ENCODE results near the gene TMEM209.

The TMEM209 gene

GRCh38 chr7:130124711-130125110 is 80.5 kb downstream of the TMEM209 start:
- Histone ChIP-seq H3K4me3 (ENCODE audit: low read length in 2 of 2) (no peak overlapping the region), H3K36me3 (replicated peaks in 1 of 2; ENCODE audit: control insufficient read depth in 2 of 2, insufficient read depth in 2 of 2, low read length in 2 of 2) (peaks cover 13 to 93% of the 10 kb centered on the region in 2 donors)
- no CpG with 5 or more reads among the region's 2 CpGs for WGBS, 2 donors (ENCODE audit: extremely low coverage in 2 of 2, insufficient read length in 2 of 2, insufficient replicate concordance in 1 of 2)

DNA sequence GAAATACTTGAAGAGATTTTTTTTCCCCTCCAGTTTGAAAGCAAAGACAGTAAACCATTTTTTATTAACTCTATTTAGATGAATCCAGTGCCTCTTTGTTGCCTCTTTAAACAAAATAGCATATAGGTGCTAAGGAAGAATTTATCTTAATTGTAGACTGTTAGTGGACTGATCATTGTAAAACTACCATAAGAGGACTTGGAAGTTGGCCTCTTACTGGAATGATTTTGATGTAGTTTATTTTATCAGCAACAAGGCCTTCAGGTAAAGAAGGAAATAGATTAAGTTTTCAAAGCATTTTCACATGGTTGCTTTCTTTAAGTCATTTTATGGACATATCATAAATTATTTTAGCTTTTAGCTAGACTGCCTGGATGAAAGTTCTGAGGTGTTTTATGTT is 81.7 kb downstream of the TMEM209 start:
- no peak overlapping the region for H2AK5ac ChIP-seq (ENCODE audit: low read depth, low read length)
- H4K91ac ChIP-seq (ENCODE audit: low read depth, low read length, poor library complexity), result no peak overlapping the region
- no peaks in the 10 kb centered on the region for H3K27me3 ChIP-seq (ENCODE audit: control insufficient read depth in 3 of 3, insufficient read depth in 3 of 3, low read depth in 1 of 3, low read length in 3 of 3)
- H3K36me3 ChIP-seq (replicated peaks in 1 of 2; ENCODE audit: control insufficient read depth in 2 of 2, insufficient read depth in 2 of 2, low read length in 2 of 2), result peaks cover 11 to 86% of the 10 kb centered on the region in 2 donors
- H2AFZ ChIP-seq (ENCODE audit: low read length), result no peak overlapping the region
- H3K4me3 ChIP-seq (ENCODE audit: low read length in 2 of 2), result no peak overlapping the region
- no peak overlapping the region for H2BK15ac ChIP-seq (ENCODE audit: low read length)
- H3K14ac ChIP-seq (ENCODE audit: low read length), result no peak overlapping the region
- H4K8ac ChIP-seq (ENCODE audit: low read depth, low read length), result no peak overlapping the region
- DNase-seq (ENCODE audit: low spot score), result no peak
- no peak overlapping the region for H2BK12ac ChIP-seq (ENCODE audit: low read length)
- no peak overlapping the region for H3K27ac ChIP-seq (replicated peaks; ENCODE audit: low read length)
- H3K4ac ChIP-seq (ENCODE audit: low read length), result no peak overlapping the region
- no peaks in the 10 kb centered on the region for H3K9me3 ChIP-seq (replicated peaks in 1 of 2; ENCODE audit: control insufficient read depth in 2 of 2, insufficient read depth in 1 of 2, low read depth in 1 of 2, low read length in 2 of 2)
- no peak overlapping the region for H2BK120ac ChIP-seq (ENCODE audit: low read depth, low read length)
- H3K23ac ChIP-seq (ENCODE audit: low read depth, low read length, poor library complexity), result no peak overlapping the region
- H3K18ac ChIP-seq (ENCODE audit: low read length), result no peak overlapping the region
- no peak overlapping the region for H3K9ac ChIP-seq (ENCODE audit: low read depth, low read length, poor library complexity)
- H3K4me2 ChIP-seq (ENCODE audit: insufficient read depth, low read length, poor library complexity, severe bottlenecking), result no peak overlapping the region
- H3K4me1 ChIP-seq (ENCODE audit: control insufficient read depth in 2 of 2, insufficient read depth in 1 of 2, low read depth in 1 of 2, low read length in 2 of 2), result no peaks in the 10 kb centered on the region
- H3K79me1 ChIP-seq (ENCODE audit: low read depth, low read length), result no peaks in the 10 kb centered on the region
- no peak overlapping the region for H2BK5ac ChIP-seq (ENCODE audit: low read length)

More at GRCh38 chr7:130124711-130125110, 80.5 kb downstream of the TMEM209 start:
- no peaks in the 10 kb centered on the region for H3K9me3 ChIP-seq (replicated peaks in 1 of 2; ENCODE audit: control insufficient read depth in 2 of 2, insufficient read depth in 1 of 2, low read depth in 1 of 2, low read length in 2 of 2)
- H3K14ac ChIP-seq (ENCODE audit: low read length), result no peak overlapping the region
- H3K4me2 ChIP-seq (ENCODE audit: insufficient read depth, low read length, poor library complexity, severe bottlenecking), result no peak overlapping the region
- no peaks in the 10 kb centered on the region for H3K27me3 ChIP-seq (ENCODE audit: control insufficient read depth in 3 of 3, insufficient read depth in 3 of 3, low read depth in 1 of 3, low read length in 3 of 3)
- no peaks in the 10 kb centered on the region for H3K4me1 ChIP-seq (ENCODE audit: control insufficient read depth in 2 of 2, insufficient read depth in 1 of 2, low read depth in 1 of 2, low read length in 2 of 2)
- no peaks in the 10 kb centered on the region for H3K79me1 ChIP-seq (ENCODE audit: low read depth, low read length)
- H3K18ac ChIP-seq (ENCODE audit: low read length), result no peak overlapping the region
- H2BK15ac ChIP-seq (ENCODE audit: low read length), result no peak overlapping the region
- no peak overlapping the region for H2AFZ ChIP-seq (ENCODE audit: low read length)
- no peak overlapping the region for H3K27ac ChIP-seq (replicated peaks; ENCODE audit: low read length)
- DNase-seq (ENCODE audit: low spot score), result no peak
- no peak overlapping the region for H3K4ac ChIP-seq (ENCODE audit: low read length)
- H3K9ac ChIP-seq (ENCODE audit: low read depth, low read length, poor library complexity), result no peak overlapping the region
- H3K23ac ChIP-seq (ENCODE audit: low read depth, low read length, poor library complexity), result no peak overlapping the region
- H4K8ac ChIP-seq (ENCODE audit: low read depth, low read length), result no peak overlapping the region
- no peak overlapping the region for H4K91ac ChIP-seq (ENCODE audit: low read depth, low read length, poor library complexity)
- H2BK12ac ChIP-seq (ENCODE audit: low read length), result no peak overlapping the region
- no peak overlapping the region for H2AK5ac ChIP-seq (ENCODE audit: low read depth, low read length)
- no peak overlapping the region for H2BK120ac ChIP-seq (ENCODE audit: low read depth, low read length)
- no peak overlapping the region for H2BK5ac ChIP-seq (ENCODE audit: low read length)

GRCh38 chr7:130118801-130119200 is 86.4 kb downstream of the TMEM209 start:
- Histone ChIP-seq H2AK5ac (ENCODE audit: low read depth, low read length) (no peak overlapping the region), H3K27me3 (ENCODE audit: control insufficient read depth in 3 of 3, insufficient read depth in 3 of 3, low read depth in 1 of 3, low read length in 3 of 3) (no peaks in the 10 kb centered on the region), H3K14ac (ENCODE audit: low read length) (no peak overlapping the region), H3K27ac (replicated peaks; ENCODE audit: low read length) (no peak overlapping the region), H3K4me2 (ENCODE audit: insufficient read depth, low read length, poor library complexity, severe bottlenecking) (no peak overlapping the region), H3K9ac (ENCODE audit: low read depth, low read length, poor library complexity) (no peak overlapping the region), H3K9me3 (replicated peaks in 1 of 2; ENCODE audit: control insufficient read depth in 2 of 2, insufficient read depth in 1 of 2, low read depth in 1 of 2, low read length in 2 of 2) (no peaks in the 10 kb centered on the region), H3K79me1 (ENCODE audit: low read depth, low read length) (no peaks in the 10 kb centered on the region), H3K4ac (ENCODE audit: low read length) (no peak overlapping the region), H2BK12ac (ENCODE audit: low read length) (no peak overlapping the region), H3K4me3 (ENCODE audit: low read length in 2 of 2) (no peak overlapping the region), H3K23ac (ENCODE audit: low read depth, low read length, poor library complexity) (no peak overlapping the region), H4K91ac (ENCODE audit: low read depth, low read length, poor library complexity) (no peak overlapping the region), H2BK120ac (ENCODE audit: low read depth, low read length) (no peak overlapping the region), H4K8ac (ENCODE audit: low read depth, low read length) (no peak overlapping the region), H2BK5ac (ENCODE audit: low read length) (no peak overlapping the region), H3K4me1 (ENCODE audit: control insufficient read depth in 2 of 2, insufficient read depth in 1 of 2, low read depth in 1 of 2, low read length in 2 of 2) (no peaks in the 10 kb centered on the region), H2BK15ac (ENCODE audit: low read length) (no peak overlapping the region), H2AFZ (ENCODE audit: low read length) (no peak overlapping the region), H3K36me3 (replicated peaks in 1 of 2; ENCODE audit: control insufficient read depth in 2 of 2, insufficient read depth in 2 of 2, low read length in 2 of 2) (peaks cover 11 to 46% of the 10 kb centered on the region in 2 donors), H3K18ac (ENCODE audit: low read length) (no peak overlapping the region)
- no CpG with 5 or more reads among the region's 4 CpGs for WGBS, 2 donors (ENCODE audit: extremely low coverage in 2 of 2, insufficient read length in 2 of 2, insufficient replicate concordance in 1 of 2)
- DNase-seq (ENCODE audit: low spot score), result no peak

GRCh38 chr7:130118294-130118693 is 86.9 kb downstream of the TMEM209 start:
- Histone ChIP-seq H3K27ac (replicated peaks; ENCODE audit: low read length) (no peak overlapping the region), H3K4me2 (ENCODE audit: insufficient read depth, low read length, poor library complexity, severe bottlenecking) (no peak overlapping the region), H3K36me3 (replicated peaks in 1 of 2; ENCODE audit: control insufficient read depth in 2 of 2, insufficient read depth in 2 of 2, low read length in 2 of 2) (peaks cover 11 to 41% of the 10 kb centered on the region in 2 donors), H3K14ac (ENCODE audit: low read length) (no peak overlapping the region), H3K23ac (ENCODE audit: low read depth, low read length, poor library complexity) (no peak overlapping the region), H3K27me3 (ENCODE audit: control insufficient read depth in 3 of 3, insufficient read depth in 3 of 3, low read depth in 1 of 3, low read length in 3 of 3) (no peaks in the 10 kb centered on the region), H3K9ac (ENCODE audit: low read depth, low read length, poor library complexity) (no peak overlapping the region), H3K4me3 (ENCODE audit: low read length in 2 of 2) (no peak overlapping the region), H3K79me1 (ENCODE audit: low read depth, low read length) (no peaks in the 10 kb centered on the region), H3K4me1 (ENCODE audit: control insufficient read depth in 2 of 2, insufficient read depth in 1 of 2, low read depth in 1 of 2, low read length in 2 of 2) (no peaks in the 10 kb centered on the region), H2BK15ac (ENCODE audit: low read length) (no peak overlapping the region), H2AK5ac (ENCODE audit: low read depth, low read length) (no peak overlapping the region), H4K8ac (ENCODE audit: low read depth, low read length) (no peak overlapping the region), H3K18ac (ENCODE audit: low read length) (no peak overlapping the region), H3K9me3 (replicated peaks in 1 of 2; ENCODE audit: control insufficient read depth in 2 of 2, insufficient read depth in 1 of 2, low read depth in 1 of 2, low read length in 2 of 2) (no peaks in the 10 kb centered on the region), H4K91ac (ENCODE audit: low read depth, low read length, poor library complexity) (no peak overlapping the region), H2BK12ac (ENCODE audit: low read length) (no peak overlapping the region), H3K4ac (ENCODE audit: low read length) (no peak overlapping the region), H2AFZ (ENCODE audit: low read length) (no peak overlapping the region), H2BK120ac (ENCODE audit: low read depth, low read length) (no peak overlapping the region), H2BK5ac (ENCODE audit: low read length) (no peak overlapping the region)
- WGBS, 2 donors (ENCODE audit: extremely low coverage in 2 of 2, insufficient read length in 2 of 2, insufficient replicate concordance in 1 of 2), result no CpG with 5 or more reads among the region's 5 CpGs
- DNase-seq (ENCODE audit: low spot score), result no peak

Measured in neuronal stem cell (in vitro differentiated cells).